Upper lobe of left lung (tissue), 4 donors: ENCODE data around the gene BRDT.

Experiments used
- CTCF ChIP-seq, 6 experiments: fragments of 450-650 bp in 4 of 6; fragments of 200-600 bp in 2 of 6; sonication (generic) in 2 of 6; IDR thresholded peaks; one replicate each; pipeline ENCODE4 v1.5.1; 2016 to 2019; ENCODE audit warnings: antibody characterized with exemption in 6 of 6
- EP300 ChIP-seq, 4 donors: sonication (generic); formaldehyde crosslinking; IDR thresholded peaks; one replicate each; pipeline ENCODE4 v1.5.1; 2017; ENCODE audit warnings: antibody characterized with exemption in 4 of 4, control low read depth in 2 of 4
- POLR2A ChIP-seq, 4 donors: fragments of 450-650 bp; IDR thresholded peaks; one replicate each; pipeline ENCODE4 v1.5.1; 2016 to 2017; ENCODE audit warnings: antibody characterized with exemption in 4 of 4, mild to moderate bottlenecking in 2 of 4
- POLR2AphosphoS5 ChIP-seq, 2 donors: sonication (generic); formaldehyde crosslinking; IDR thresholded peaks; one replicate each; pipeline ENCODE4 v1.5.1; 2017; ENCODE audit warnings: antibody characterized with exemption in 2 of 2

GRCh38 chr1:92004129-92004528 lies 54.9 kb downstream of the BRDT start:
- TF ChIP-seq CTCF (IDR thresholded peaks at IDR 0.05) (no peak), POLR2A (IDR thresholded peaks at IDR 0.05) (no peak), EP300 (IDR thresholded peaks at IDR 0.05) (no peak), POLR2AphosphoS5 (IDR thresholded peaks at IDR 0.05) (no peak)
